Mucosa of descending colon (tissue), 3 donors: ENCODE measurements around the gene CSH2. TPM values are rescaled to one million over a fixed set of nuclear protein-coding genes. Genes with fewer than 3 reads are reported as not detected.

Source experiments
- ATAC-seq: fragments of 200-7000 bp; cut with Tn5 transposase; one replicate; pipeline ENCODE4 v1.9.1; 2020; ENCODE audit warnings: mild to moderate bottlenecking, moderate library complexity
- DNase-seq, 3 donors: peaks; one replicate each; pipeline ENCODE4 v3.0.0-alpha.2; 2020
- H3K36me3 ChIP-seq: fragments of 200-600 bp; one replicate; pipeline ENCODE4 v1.8.0; 2021; ENCODE audit warnings: low read depth, mild to moderate bottlenecking
- H3K4me1 ChIP-seq: fragments of 200-600 bp; one replicate; pipeline ENCODE4 v1.8.0; 2021; ENCODE audit warnings: low read depth, mild to moderate bottlenecking
- H3K4me3 ChIP-seq: fragments of 200-600 bp; one replicate; pipeline ENCODE4 v1.8.0; 2021; ENCODE audit warnings: mild to moderate bottlenecking
- H3K9me3 ChIP-seq: fragments of 200-600 bp; one replicate; pipeline ENCODE4 v1.8.0; 2021; ENCODE audit warnings: mild to moderate bottlenecking
- CTCF ChIP-seq: fragments of 200-600 bp; IDR thresholded peaks from one replicate; pipeline ENCODE4 v1.8.0; 2022; ENCODE audit warnings: antibody characterized with exemption, mild to moderate bottlenecking
- intact Hi-C, 2 donors: fragments of 100-400 bp; cut with DNase I in 1 of 2; cut with micrococcal nuclease in 1 of 2; formaldehyde crosslinking; loops; one replicate each; pipeline versions ENCODE4 v1.11.0 to v1.11.1; 2022; cut with DNase I, micrococcal nuclease
- total RNA-seq, 3 donors: library from RNA; stranded (reverse); fragmentation: NEBNext Ultra II Directional in 2 of 3; extraction: Animal tissue kit (Norgen Biotek cat#: 25700) in 2 of 3; gene quantifications; one replicate each; pipeline versions ENCODE4 v1.2.1 to v1.2.4, GENCODE V29; 2021 to 2023
- donor health status: DM: no; HTN: no; CAD: no; lungs with moderate emphysema.
- donor health status: DM: no; HTN: no; CAD: no.
- donor health status: DM: no; HTN: yes; CAD: no.

CSH2 gene
- total RNA-seq, 3 donors from 2014 or later: not detected

- peaks cover 22% of the 10 kb centered on the region for H3K36me3 ChIP-seq
- peak; percentile 6 for ATAC-seq
- intact Hi-C loops: loop anchor here in 1 of 2 donors (10.0 kb wide), 1 partner anchor 52 kb away; the partner anchor contains the start of genes CCDC47 and DDX42
These were observed 46.9 kb downstream of the CSH2 start for GRCh38 chr17:63826468-63827001.

GRCh38 chr17:63824362-63824761 lies 49.1 kb downstream of the CSH2 start:
- peaks cover 19% of the 10 kb centered on the region for H3K4me1 ChIP-seq
- DNase-seq: no peak
- H3K9me3 ChIP-seq: no peaks in the 10 kb centered on the region
- TF ChIP-seq CTCF: no peak
- no peak for ATAC-seq
- peaks cover 12% of the 10 kb centered on the region for H3K36me3 ChIP-seq
- intact Hi-C loops: loop anchor here in 1 of 2 donors (10.0 kb wide), 1 partner anchor 50 kb away; the partner anchor contains the start of genes CCDC47 and DDX42
- no peak overlapping the region for H3K4me3 ChIP-seq

More at GRCh38 chr17:63826468-63827001, 46.9 kb downstream of the CSH2 start:
- Histone ChIP-seq H3K4me3 (peak overlapping the region; percentile 65), H3K9me3 (no peaks in the 10 kb centered on the region), H3K4me1 (peaks cover 16% of the 10 kb centered on the region)
- DNase-seq: no peak
- no peak for TF ChIP-seq CTCF

GRCh38 chr17:63823659-63824331 lies 49.7 kb downstream of the CSH2 start:
- intact Hi-C loops: loop anchor here in 1 of 2 donors (10.0 kb wide), 1 partner anchor 49 kb away; the partner anchor contains the start of genes CCDC47 and DDX42
- no peak for TF ChIP-seq CTCF
- Histone ChIP-seq H3K4me3 (no peak overlapping the region), H3K36me3 (peaks cover 12% of the 10 kb centered on the region), H3K4me1 (peaks cover 18% of the 10 kb centered on the region), H3K9me3 (no peaks in the 10 kb centered on the region)
- DNase-seq: no peak
- ATAC-seq: no peak

- DNase-seq (no peak), ATAC-seq (no peak)
- H3K36me3 ChIP-seq: peaks cover 21% of the 10 kb centered on the region
- no peak overlapping the region for H3K4me3 ChIP-seq
- H3K9me3 ChIP-seq: no peaks in the 10 kb centered on the region
- intact Hi-C loops: loop anchor here in 1 of 2 donors (10.0 kb wide), 1 partner anchor 48 kb away; the partner anchor contains the start of genes CCDC47 and DDX42
- no peak for TF ChIP-seq CTCF
- peaks cover 9% of the 10 kb centered on the region for H3K4me1 ChIP-seq
These were observed 50.9 kb downstream of the CSH2 start for GRCh38 chr17:63822537-63822936.

Other genes starting within 250 kb of the CSH2 start
- 10 to 100 TPM in 1 of 3 donors, 1 to 10 TPM in 2; 5.6 to 13.2 (median 8.4) TPM for gene LIMD2, start 173.6 kb downstream of the CSH2 start, total RNA-seq
- 10 to 100 TPM; 29.1 to 34.0 (median 29.6) TPM for gene STRADA, start 131.9 kb downstream of the CSH2 start, total RNA-seq
- gene CCDC47, start 100.1 kb downstream of the CSH2 start, total RNA-seq: 100 to 1,000 TPM in 2 of 3 donors, 10 to 100 TPM in 1; 94.9 to 139 (median 128) TPM
- gene DDX42, start 99.5 kb downstream of the CSH2 start, total RNA-seq: 100 to 1,000 TPM in 1 of 3 donors, 10 to 100 TPM in 2; 86.1 to 137 (median 89.9) TPM
- 100 to 1,000 TPM in 1 of 3 donors, 10 to 100 TPM in 2; 73.3 to 151 (median 96.4) TPM for gene PSMC5, start 46.2 kb downstream of the CSH2 start, total RNA-seq
- gene FTSJ3, start 46.0 kb downstream of the CSH2 start, total RNA-seq: 10 to 100 TPM; 26.9 to 48.2 (median 29.4) TPM
- 10 to 100 TPM; 76.6 to 82.1 (median 80.4) TPM for gene SMARCD2, start 31.0 kb downstream of the CSH2 start, total RNA-seq
- gene GH2, start 8.3 kb upstream of the CSH2 start, total RNA-seq: not detected
- not detected for gene CSH1, start 22.9 kb upstream of the CSH2 start, total RNA-seq
- not detected for gene CSHL1, start 37.6 kb upstream of the CSH2 start, total RNA-seq
- gene GH1, start 45.2 kb upstream of the CSH2 start, total RNA-seq: not detected
- gene CD79B, start 58.7 kb upstream of the CSH2 start, total RNA-seq: 1 to 10 TPM in 2 of 3 donors, under 1 TPM in 1; 0.70 to 2.4 (median 1.4) TPM
- under 1 TPM; 0.10 to 0.75 (median 0.22) TPM for gene SCN4A, start 99.2 kb upstream of the CSH2 start, total RNA-seq
- gene PRR29, start 124.7 kb upstream of the CSH2 start, total RNA-seq: not detected
- 10 to 100 TPM in 2 of 3 donors, 1 to 10 TPM in 1; 6.9 to 14.2 (median 10.3) TPM for gene ICAM2, start 147.0 kb upstream of the CSH2 start, total RNA-seq